Measurements from ENCODE around the gene GNB2.
"Not testable (repeated sequence)": the region's sequence is repeated elsewhere in the genome, so short reads cannot be mapped to it uniquely, and the experiment has no call there.

GNB2 gene

GRCh38 chr7:100665168-100665726 is 8.3 kb upstream of the GNB2 start:
- DNase-seq: no peak

DNA sequence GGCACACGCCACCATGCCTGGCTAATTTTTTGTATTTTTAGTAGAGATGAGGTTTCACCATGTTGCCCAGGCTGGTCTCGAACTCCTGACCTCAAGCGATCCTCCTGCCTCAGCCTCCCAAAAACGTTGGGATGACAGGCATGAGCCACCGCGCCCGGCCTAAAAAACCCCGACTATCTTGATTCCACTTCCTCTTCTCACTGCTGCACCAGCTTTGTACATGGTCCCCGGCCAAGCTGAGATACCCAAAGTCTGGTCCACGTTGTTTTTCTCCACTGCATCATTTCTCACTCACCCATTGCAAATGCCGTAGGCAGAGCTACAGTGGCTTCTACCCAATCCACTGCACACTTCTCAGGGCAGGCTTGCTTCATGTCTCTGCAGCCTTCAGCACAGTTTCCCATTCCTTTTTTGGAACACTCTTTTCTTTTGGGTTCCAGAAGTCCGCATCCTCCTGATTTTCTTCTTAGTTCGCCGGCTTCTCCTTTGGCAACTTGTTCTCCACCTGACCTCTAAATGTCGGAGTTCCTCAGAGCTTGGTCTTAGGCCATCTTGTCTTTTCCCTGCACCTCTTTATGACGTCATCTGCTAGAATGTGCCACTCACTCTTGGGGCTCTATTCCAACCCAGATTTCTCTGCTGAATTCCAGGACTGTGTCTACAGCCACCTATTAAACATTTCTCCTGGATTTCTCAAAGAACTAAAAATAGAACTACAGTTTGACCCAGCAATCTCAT is 6.0 kb upstream of the GNB2 start:
- DNase-seq: no peak

GRCh38 chr7:100668069-100668449 is 5.5 kb upstream of the GNB2 start:
- no peak for DNase-seq

DNA sequence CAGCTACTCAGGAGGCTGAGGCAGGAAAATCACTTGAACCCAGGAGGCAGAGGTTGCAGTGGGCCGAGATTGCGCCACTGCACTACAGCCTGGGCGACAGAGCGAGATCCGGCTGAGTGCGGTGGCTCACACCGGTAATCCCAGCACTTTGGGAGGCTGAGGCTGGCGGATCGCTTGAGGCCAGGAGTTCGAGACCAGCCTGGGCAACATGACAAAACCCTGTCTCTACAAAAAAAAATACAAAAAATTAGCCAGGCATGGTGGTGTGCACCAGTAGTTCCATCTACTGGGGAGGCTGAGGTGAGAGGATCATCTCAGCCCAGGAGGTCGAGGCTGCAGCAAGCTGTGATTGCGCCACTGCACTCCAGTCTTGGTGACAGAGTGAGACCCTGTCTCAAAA is 4.4 kb upstream of the GNB2 start:
- not testable (repeated sequence) for DNase-seq

DNA sequence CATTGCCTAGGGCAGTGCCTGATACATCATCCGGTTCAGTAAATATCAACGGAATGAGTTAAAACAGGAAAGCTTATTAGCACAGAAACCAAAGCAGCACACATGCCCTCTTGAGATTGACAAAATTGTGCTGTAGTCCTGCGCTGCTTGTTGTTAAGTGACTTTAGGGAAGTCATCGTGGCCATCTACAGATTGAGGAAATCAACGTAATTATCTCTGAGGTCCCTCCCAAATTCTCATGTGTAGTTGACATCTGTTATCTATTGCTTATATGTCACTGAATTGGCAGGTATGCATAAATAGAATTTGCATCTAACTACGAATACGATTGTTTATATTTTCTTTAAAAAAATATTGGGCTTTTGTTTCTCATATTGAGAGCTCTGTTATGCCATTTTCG is 3.5 kb upstream of the GNB2 start:
- DNase-seq: no peak

GRCh38 chr7:100671353-100672327 is 1.9 kb upstream of the GNB2 start:
- DNase-seq: no peak

DNA sequence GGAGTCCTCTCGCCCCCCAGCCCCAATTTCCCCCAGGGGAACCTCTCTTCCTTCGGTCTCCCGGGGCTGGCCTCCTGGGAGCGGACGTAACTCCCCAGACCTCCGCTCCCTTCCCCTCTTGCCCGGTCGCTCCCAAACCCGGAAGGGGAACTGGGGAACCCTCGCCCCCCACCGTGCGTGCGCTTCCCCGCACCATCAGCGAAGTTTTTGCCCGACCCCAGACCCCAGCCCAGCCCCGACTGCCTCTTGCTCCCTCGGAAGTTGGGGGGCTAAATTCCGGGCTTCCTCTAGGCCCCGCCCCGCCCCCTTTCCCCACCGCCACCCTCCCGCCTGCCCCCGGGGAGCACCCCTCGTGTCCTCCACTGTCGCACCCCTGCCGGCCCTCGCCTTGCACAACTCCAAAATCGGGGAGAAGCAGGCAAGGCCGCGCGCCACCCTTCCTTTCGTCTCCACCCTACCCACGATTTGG is 436 bp downstream of the GNB2 start:
- DNase-seq: no peak

DNA sequence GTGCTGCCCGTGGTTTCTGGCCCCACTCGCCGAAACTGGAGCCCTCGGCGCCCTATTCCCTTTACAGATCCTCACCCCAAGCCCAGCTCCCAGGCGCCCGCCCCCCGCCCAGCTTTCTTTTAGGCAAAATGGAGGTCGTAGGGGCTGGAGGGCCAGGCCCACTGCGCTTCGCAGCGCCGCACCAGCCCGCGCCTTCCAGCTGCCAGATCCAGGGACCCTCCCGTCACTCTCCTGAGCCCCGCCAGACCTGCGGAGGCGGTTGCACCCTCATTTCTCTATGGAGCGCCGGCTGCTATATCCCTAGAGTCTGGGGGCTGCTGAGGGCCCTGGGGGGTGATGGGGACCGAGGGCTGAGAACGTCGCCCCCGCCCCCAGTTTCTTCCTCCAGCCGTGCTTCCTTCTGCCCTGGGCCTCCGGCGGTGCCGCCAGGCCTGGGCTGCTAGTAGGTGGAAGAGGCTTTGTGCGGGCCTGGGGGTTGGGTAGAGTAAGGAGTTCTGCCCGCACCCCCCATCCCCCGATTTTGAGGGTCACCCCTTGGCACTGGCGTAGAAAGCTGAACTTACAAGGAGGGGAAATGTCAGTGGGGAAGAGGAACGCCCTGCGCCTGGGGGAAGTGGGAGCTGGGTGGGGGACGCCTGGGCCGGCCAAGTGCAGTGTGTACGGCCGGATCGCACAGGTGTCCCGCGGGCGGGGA is 1.0 kb downstream of the GNB2 start:
- no peak for DNase-seq

- DNase-seq: no peak
Observed at GRCh38 chr7:100675105-100675451, 1.5 kb downstream of the GNB2 start.

DNA sequence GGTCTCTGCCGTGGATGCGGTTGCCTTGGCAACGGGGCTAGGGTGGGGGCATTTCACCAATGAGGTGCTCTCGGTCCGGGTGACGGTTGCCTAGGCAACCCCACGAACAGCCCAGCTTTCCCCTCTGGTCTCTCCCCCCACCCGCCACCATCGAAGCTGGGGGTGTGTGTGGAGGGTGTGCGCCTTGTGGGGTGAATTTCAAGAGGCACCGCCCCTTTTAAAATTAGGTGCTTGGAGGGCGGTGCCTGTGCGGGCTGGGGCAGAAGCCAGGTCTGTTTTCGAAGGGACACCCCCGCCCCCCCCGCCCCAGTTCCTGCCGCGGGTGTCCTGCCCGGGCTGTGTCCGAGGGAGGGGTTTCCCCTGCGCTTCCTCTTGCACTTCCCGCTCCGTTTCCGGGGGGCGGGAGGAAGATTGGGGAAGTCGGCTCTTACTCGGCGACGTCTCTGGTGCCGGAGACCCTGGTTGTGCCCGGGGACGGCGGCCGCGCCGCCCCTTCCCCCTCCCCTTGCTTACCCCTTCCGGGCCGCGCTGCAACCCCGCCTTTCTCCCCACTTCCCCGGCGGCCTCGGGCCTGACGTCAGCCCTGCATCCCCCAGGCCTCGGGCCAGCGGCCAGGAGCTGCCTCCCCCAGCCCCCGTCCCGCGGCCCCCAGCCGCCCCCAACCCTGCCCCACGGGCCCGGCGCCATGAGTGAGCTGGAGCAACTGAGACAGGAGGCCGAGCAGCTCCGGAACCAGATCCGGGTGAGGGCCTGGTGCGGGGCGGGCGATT is 2.2 kb downstream of the GNB2 start:
- DNase-seq: no peak

DNA sequence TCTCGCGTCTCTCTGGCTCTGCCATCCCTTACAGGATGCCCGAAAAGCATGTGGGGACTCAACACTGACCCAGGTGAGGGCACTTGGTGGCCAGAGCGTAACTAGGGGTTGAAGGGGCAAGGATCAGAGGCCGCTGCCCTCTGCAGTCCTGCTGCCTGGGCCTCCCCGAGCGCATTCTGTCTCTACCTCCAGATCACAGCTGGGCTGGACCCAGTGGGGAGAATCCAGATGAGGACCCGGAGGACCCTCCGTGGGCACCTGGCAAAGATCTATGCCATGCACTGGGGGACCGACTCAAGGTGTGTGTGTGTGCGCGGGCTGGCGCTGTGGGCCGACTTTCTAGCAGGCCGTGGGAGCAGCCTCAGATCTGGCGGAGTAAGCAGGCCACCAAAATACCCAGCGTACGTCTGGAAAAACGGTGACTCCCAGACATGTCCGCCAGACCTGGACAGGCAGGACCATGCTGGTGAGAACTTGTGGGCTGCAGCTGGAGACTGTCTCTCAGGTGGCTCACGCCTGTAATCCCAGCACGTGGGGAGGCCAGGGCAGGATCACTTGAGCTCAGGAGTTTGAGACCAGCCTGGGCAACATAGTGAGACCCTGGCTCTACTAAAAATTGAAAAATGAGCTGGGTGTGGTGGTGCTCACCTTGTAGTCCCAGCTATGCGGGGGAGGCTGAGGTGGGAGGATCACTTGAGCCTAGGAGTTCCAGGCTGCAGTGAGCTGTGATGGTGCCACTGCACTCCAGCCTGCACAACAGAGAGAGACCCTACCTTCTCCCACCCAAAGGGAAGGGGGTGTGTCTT is 3.2 kb downstream of the GNB2 start:
- DNase-seq: no peak

DNA sequence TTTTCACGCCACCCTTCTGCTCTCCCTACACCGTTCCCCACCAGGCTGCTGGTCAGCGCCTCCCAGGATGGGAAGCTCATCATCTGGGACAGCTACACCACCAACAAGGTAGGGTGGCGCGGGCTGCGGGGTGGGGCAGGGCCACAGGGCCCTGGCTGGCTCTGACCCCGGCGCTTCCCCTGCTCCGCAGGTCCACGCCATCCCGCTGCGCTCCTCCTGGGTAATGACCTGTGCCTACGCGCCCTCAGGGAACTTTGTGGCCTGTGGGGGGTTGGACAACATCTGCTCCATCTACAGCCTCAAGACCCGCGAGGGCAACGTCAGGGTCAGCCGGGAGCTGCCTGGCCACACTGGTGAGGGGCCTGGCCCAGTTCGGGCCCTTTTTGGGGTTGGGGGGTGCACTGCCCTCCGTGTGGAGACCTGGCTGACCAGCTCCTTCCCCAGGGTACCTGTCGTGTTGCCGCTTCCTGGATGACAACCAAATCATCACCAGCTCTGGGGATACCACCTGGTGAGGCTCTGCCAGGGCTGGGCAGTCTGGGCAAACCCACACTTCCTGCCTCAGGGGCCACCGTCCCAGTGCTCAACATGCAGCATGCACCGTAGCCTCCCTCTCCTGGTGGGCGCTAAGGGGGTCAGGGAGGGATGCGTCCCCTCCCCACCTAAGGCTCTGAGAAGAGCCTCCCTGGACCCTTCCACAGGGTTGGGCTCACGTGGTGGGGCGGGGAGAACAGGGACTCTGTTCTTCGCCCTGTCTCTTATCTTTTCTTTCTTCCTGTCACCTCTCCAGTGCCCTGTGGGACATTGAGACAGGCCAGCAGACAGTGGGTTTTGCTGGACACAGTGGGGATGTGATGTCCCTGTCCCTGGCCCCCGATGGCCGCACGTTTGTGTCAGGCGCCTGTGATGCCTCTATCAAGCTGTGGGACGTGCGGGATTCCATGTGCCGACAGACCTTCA is 4.0 kb downstream of the GNB2 start:
- DNase-seq: no peak

DNA sequence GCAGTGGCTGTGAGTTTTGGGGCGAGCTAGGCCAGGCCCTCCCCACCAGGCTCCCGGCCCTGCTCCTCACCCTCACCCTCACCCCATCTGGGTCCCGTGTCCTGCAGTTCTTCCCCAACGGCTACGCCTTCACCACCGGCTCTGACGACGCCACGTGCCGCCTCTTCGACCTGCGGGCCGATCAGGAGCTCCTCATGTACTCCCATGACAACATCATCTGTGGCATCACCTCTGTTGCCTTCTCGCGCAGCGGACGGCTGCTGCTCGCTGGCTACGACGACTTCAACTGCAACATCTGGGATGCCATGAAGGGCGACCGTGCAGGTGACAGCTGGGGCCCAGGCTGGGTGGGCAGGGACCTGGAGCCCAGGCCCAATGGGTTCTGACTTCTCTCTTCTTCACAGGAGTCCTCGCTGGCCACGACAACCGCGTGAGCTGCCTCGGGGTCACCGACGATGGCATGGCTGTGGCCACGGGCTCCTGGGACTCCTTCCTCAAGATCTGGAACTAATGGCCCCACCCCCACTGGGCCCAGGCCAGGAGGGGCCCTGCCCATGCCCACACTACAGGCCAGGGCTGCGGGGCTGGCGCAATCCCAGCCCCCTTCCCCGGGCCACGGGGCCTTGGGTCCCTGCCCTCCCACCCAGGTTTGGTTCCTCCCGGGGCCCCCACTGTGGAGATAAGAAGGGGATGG is 4.9 kb downstream of the GNB2 start:
- DNase-seq: no peak

- DNase-seq: no peak
Observed at GRCh38 chr7:100679129-100679926, 5.8 kb downstream of the GNB2 start.

DNA sequence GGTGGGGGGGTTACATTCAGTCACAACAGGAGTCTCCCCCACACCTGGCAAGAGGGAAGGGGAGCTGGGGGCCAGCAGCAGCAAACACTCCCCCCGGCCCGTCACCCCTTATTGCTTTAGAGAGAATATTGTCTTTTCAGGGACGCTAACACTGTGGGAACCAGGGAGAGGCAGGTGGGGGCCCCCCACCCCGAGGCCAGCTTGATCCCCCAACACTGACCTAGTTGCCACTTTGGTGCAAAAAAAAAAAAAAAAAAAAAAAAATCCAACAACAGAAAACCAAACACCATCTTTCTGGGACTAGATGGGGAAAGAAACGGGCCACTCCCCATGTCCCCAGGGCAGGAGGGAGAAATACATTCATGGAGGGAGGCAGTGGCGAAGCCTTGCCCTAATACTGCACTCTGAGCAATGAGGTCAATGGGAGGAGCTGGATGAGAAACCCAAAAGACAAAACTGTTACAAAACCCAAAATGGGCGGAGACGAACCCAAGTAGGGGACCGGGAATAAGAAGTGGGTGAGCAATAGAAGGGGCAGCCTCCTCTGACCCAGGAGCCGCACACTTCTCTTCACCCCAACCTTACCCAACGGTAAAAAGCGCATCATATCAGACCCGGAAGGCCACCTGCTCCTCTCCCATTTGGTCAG is 6.5 kb downstream of the GNB2 start:
- no peak for DNase-seq

GRCh38 chr7:100680576-100681271 is 7.2 kb downstream of the GNB2 start:
- DNase-seq: no peak

DNA sequence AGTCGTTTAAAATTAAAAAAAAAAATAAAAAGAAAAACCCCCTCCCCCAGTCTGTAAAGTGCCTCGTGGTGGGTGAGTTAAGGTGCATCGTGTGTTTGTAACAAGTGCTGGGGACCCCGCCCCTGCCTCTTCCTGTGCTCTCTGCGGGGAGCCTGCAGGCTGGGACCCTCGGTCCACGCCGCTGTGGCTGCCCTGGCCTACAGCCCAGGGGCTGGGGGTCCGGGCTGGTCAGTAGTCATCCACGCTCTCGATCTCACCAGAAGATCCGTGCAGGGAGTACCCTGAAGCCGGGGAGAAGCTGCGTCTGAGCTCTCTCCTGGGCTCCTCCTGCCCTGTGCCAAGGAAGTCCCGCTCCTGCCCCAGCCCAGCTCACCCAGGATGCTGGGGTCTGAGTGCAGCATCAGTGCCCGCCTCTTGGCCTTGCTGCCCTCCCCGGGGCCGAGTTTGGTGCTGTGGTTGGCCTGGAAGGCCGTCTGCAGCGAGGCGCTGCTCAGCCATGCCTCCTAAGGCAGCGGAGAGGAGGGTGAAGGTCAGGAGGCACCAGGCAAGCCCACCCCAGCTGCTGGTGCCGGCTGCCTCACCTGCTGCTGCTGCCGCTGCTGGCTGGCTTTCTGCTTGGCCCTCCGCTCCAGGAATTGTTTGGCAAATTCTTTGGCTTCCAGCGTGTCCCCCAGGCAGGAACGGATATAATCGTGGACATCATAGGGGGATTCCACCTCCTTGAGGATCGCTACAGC is 8.1 kb downstream of the GNB2 start:
- no peak for DNase-seq
